K562 (cell line): ENCODE data around the gene AKT3. TPM values are rescaled to one million over a fixed set of nuclear protein-coding genes. Genes with fewer than 3 reads are reported as not detected.
A peak's percentile ranks its signal among the peaks of the same experiment; 100 is the strongest.

Experiments
- ATAC-seq: fragments of 200-7000 bp; cut with Tn5 transposase; 3 replicates; pipeline ENCODE4 v1.9.1; 2020; ENCODE audit warnings: moderate library complexity
- BruUV-seq: library from RNA; stranded (reverse); fragments of 400-500 nt; replicated peaks from 2 replicates; lab custom pipeline; 2021; lab: Mats Ljungman, UMichigan
- CTCF ChIA-PET: fragments of 300-600 bp; formaldehyde crosslinking; extraction: SDS; loops from one replicate; lab custom pipeline; 2021; ENCODE audit warnings: low intra/inter-chr PET ratio; lab: Yijun Ruan, JAX
- POLR2A ChIA-PET: fragments of 300-600, 350-650 bp; sonication (Branson Sonifier 250); formaldehyde crosslinking; extraction: SDS; loops from one replicate; lab custom pipeline; 2021; ENCODE audit warnings: antibody characterized with exemption, inconsistent platforms; lab: Yijun Ruan, JAX
- DNase-seq, 4 experiments: peaks; one replicate each; pipeline versions ENCODE4 v3.0.0 to v3.0.0-alpha.2; 2011 to 2018; ENCODE audit warnings: low spot score in 3 of 4, mixed read lengths in 3 of 4; ENCODE audit errors: extremely low read depth in 1 of 4
- FAIRE-seq: peaks from 2 replicates; lab custom pipeline; 2011; peaks lifted over from hg19 to GRCh38; lab: Jason Lieb, UNC
- H2AFZ ChIP-seq: 2 replicates; pipeline ENCODE4 v1.6.0; 2011; ENCODE audit warnings: low read depth, low read length, control low read depth, inconsistent platforms
- H3K27ac ChIP-seq: fragments of 200-600 bp; 3 replicates; pipeline ENCODE4 v1.8.0; 2011; ENCODE audit warnings: low read depth, mild to moderate bottlenecking, control low read depth, inconsistent platforms, low read length, moderate library complexity, mixed read lengths; ENCODE audit errors: extremely low read depth
- H3K27me3 ChIP-seq, 2 experiments: fragments of 300-600 bp in 1 of 2; 2 replicates in 1 of 2; 3 replicates in 1 of 2; pipeline versions ENCODE4 v1.6.0 to v1.8.0; 2011; ENCODE audit warnings: inconsistent platforms in 2 of 2, low read length in 2 of 2, mild to moderate bottlenecking in 1 of 2, mixed read lengths in 1 of 2, moderate library complexity in 1 of 2; ENCODE audit not compliant: control insufficient read depth in 2 of 2, insufficient read depth in 2 of 2
- H3K36me3 ChIP-seq: fragments of 300-600 bp; 3 replicates; pipeline ENCODE4 v1.8.0; 2011; ENCODE audit warnings: mild to moderate bottlenecking, low read length, inconsistent platforms; ENCODE audit not compliant: control insufficient read depth, insufficient read depth
- H3K4me1 ChIP-seq, 2 experiments: fragments of 200-600 bp in 1 of 2; replicated peaks in 1 of 2; 2 replicates in 1 of 2; 3 replicates in 1 of 2; pipeline versions ENCODE4 v1.5.1 to v1.8.0; 2011; ENCODE audit warnings: inconsistent platforms in 2 of 2, low read length in 2 of 2, mild to moderate bottlenecking in 1 of 2, mixed read lengths in 1 of 2, moderate library complexity in 1 of 2; ENCODE audit not compliant: control insufficient read depth in 2 of 2, insufficient read depth in 2 of 2
- H3K4me2 ChIP-seq: 2 replicates; pipeline ENCODE4 v1.6.1; 2011; ENCODE audit warnings: low read length, control low read depth, inconsistent platforms, mixed read lengths; ENCODE audit not compliant: insufficient read depth
- H3K4me3 ChIP-seq: fragments of 200-600 bp; sonication (generic), shearing (Covaris generic); 2 replicates; pipeline ENCODE4 v1.5.1; 2016; ENCODE audit warnings: control low read depth, inconsistent platforms
- H3K79me2 ChIP-seq: fragments of 200-600 bp; 3 replicates; pipeline ENCODE4 v1.8.0; 2011; ENCODE audit warnings: low read length, inconsistent platforms; ENCODE audit not compliant: control insufficient read depth, insufficient read depth
- H3K9ac ChIP-seq, 2 experiments: 2 replicates each; pipeline versions ENCODE4 v1.6.0 to v1.6.1; 2011; ENCODE audit warnings: low read depth in 2 of 2, low read length in 2 of 2, control low read depth in 1 of 2, inconsistent platforms in 1 of 2, mild to moderate bottlenecking in 1 of 2, mixed read lengths in 1 of 2; ENCODE audit not compliant: insufficient read depth in 1 of 2
- H3K9me1 ChIP-seq: one replicate; pipeline ENCODE4 v1.6.0; 2011; ENCODE audit warnings: inconsistent platforms, mild to moderate bottlenecking, low read length, moderate library complexity; ENCODE audit not compliant: control insufficient read depth, insufficient read depth
- H3K9me3 ChIP-seq: replicated peaks from 2 replicates; pipeline ENCODE4 v1.5.1; 2011; ENCODE audit warnings: low read depth, low read length, inconsistent platforms; ENCODE audit not compliant: control insufficient read depth, insufficient read depth
- H4K20me1 ChIP-seq: replicated peaks from 2 replicates; pipeline ENCODE4 v1.6.1; 2011; ENCODE audit warnings: low read length, inconsistent platforms, mixed read lengths; ENCODE audit not compliant: control insufficient read depth, insufficient read depth
- ELK1 ChIP-seq: sonication (generic); formaldehyde crosslinking; IDR thresholded peaks from 2 replicates; pipeline ENCODE4 v1.8.1; 2022; ENCODE audit warnings: missing genetic modification reagents
- HMGXB4 ChIP-seq: sonication (generic); formaldehyde crosslinking; IDR thresholded peaks from 2 replicates; pipeline ENCODE4 v1.8.1; 2023; ENCODE audit warnings: mild to moderate bottlenecking, missing genetic modification reagents
- L3MBTL2 ChIP-seq: fragments of 450-650 bp; IDR thresholded peaks from 2 replicates; pipeline ENCODE4 v1.6.1; 2016; ENCODE audit warnings: mild to moderate bottlenecking, moderate library complexity
- MED1 ChIP-seq: sonication (generic); formaldehyde crosslinking; IDR thresholded peaks from 2 replicates; pipeline ENCODE4 v1.8.1; 2023; ENCODE audit warnings: missing genetic modification reagents, borderline replicate concordance
- TRIM25 ChIP-seq: fragments of 450-650 bp; IDR thresholded peaks from 2 replicates; pipeline ENCODE4 v1.7.0; 2016; ENCODE audit warnings: borderline replicate concordance
- ZNF318 ChIP-seq, 2 experiments: fragments of 450-650 bp; IDR thresholded peaks; 2 replicates each; pipeline ENCODE4 v1.6.1; 2016; ENCODE audit warnings: mild to moderate bottlenecking in 2 of 2, borderline replicate concordance in 1 of 2, low read depth in 1 of 2, moderate library complexity in 1 of 2
- WGBS: fragments of 100-300 bp; shearing (Covaris generic); methylation state at CpG from one replicate; pipeline ENCODE4 v1.1.6; 2016; ENCODE audit warnings: low coverage, mixed read lengths; ENCODE audit not compliant: insufficient coverage; ENCODE audit errors: missing lambda C conversion rate; 5-methylcytosine and 5-hydroxymethylcytosine counted together
- in situ Hi-C: fragments of 300-500 bp; cut with MboI; formaldehyde crosslinking; loops from 4 replicates; pipeline ENCODE4 v1.15.0; 2018; ENCODE audit warnings: inconsistent platforms, mixed read lengths
- intact Hi-C: fragments of 100-400 bp; cut with micrococcal nuclease; formaldehyde crosslinking; loops from 2 replicates; pipeline ENCODE4 v1.14.2; 2022
- polyA plus RNA-seq, 8 experiments: library from polyadenylated mRNA; depleted of rRNA in 4 of 8; stranded (reverse) in 5 of 8; unstranded in 3 of 8; fragments of >200 nt; fragmentation: Nextera tagmentation in 2 of 8; fragmentation: Illumina TruSeq in 1 of 8; extraction: Ambion mirVana in 2 of 8; extraction: Trizol in 1 of 8; gene quantifications; 2 replicates each; pipeline versions ENCODE4 v1.2.1 to v1.2.3, GENCODE V29; 2011 to 2014; ENCODE audit warnings: inconsistent platforms in 1 of 8, missing spikeins in 1 of 8
- total RNA-seq, 7 experiments: library from RNA; depleted of rRNA in 6 of 7; stranded (reverse); fragments of >200 nt in 6 of 7; fragmentation: Illumina TruSeq in 2 of 7; extraction: Trizol in 2 of 7; gene quantifications; 2 replicates each; pipeline versions ENCODE4 v1.2.1 to v1.2.3, GENCODE V29; 2011 to 2021; ENCODE audit warnings: low replicate concordance in 1 of 7

AKT3 gene
- total and polyA plus RNA-seq, 9 of the 15 experiments (the other 6 are each of a cell fraction or from before 2014, with no cell fraction given) = 0.04 to 0.54 (median 0.18) TPM; not detected in 1

GRCh38 chr1:243462929-243463697 lies 386.9 kb downstream of the AKT3 start:
- H3K9me1 ChIP-seq = no peaks in the 10 kb centered on the region
- in situ Hi-C loops (no loop called here), intact Hi-C loops (no loop called here)
- ATAC-seq (0 out of 3 replicates have a peak, but pooled peaks have one; percentile 24), DNase-seq (no peak), FAIRE-seq (no peak)
- BruUV-seq = no TSS peak
- no peak overlapping the region for H3K27ac ChIP-seq
- H3K9me3 ChIP-seq = no peaks in the 10 kb centered on the region
- H3K4me2 ChIP-seq = no peak overlapping the region
- ChIA-PET POLR2A (no interaction called here), CTCF (no interaction called here)
- H3K79me2 ChIP-seq = no peaks in the 10 kb centered on the region
- no peak overlapping the region for H3K4me3 ChIP-seq
- 22% methylated on average over 1 of the region's 1 CpG for WGBS
- no peaks in the 10 kb centered on the region for H3K4me1 ChIP-seq
- H3K36me3 ChIP-seq = no peaks in the 10 kb centered on the region; the same call in 2 of the 3 replicates
- H4K20me1 ChIP-seq = no peaks in the 10 kb centered on the region
- no peaks in the 10 kb centered on the region for H3K27me3 ChIP-seq
- H3K9ac ChIP-seq = no peak overlapping the region
- no peak overlapping the region for H2AFZ ChIP-seq
- TF ChIP-seq HMGXB4 (CRISPR knock-in tag) (no peak), ELK1 (CRISPR knock-in tag) (no peak), ZNF318 (IDR thresholded peaks at IDR 0.05; ENCODE audit: borderline replicate concordance in 1 of 2, low read depth in 1 of 2) (no peak), TRIM25 (no peak), L3MBTL2 (no peak), MED1 (CRISPR knock-in tag) (no peak)
